ENCODE measurements around the gene SPP2.

The SPP2 gene

DNA sequence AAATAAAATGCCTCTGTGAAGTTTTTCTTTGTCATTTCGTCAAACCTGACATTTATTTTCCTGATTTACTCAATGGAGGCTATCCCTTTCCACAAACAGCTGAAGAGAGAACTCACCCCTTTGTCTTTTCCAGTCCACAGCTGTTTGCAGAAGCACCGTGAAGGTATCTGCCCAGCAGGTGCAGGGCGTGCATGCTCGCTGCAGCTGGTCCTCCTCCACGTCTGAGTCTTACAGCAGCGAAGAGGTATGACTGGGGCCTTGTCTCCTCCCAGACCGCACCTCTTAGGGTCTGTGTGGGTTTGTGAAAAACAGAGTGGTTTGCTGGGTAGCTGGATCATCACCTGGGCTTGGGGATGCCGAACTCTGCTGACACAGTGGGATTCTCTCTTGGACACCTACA, 9.7 kb downstream of the SPP2 start:
- Histone ChIP-seq H3K36me3 (replicated peaks) (no peaks in the 10 kb centered on the region), H3K27me3 (replicated peaks) (no peaks in the 10 kb centered on the region), H3K4me3 (ENCODE audit: low read depth, low read length) (no peak overlapping the region), H3K27ac (no peak overlapping the region)
- no peak for TF ChIP-seq CTCF (IDR thresholded peaks at IDR 0.05; ENCODE audit: low read depth, low read length, missing control alignments)
- in situ Hi-C loops (cut with HindIII; ENCODE audit: low pct_ligation_motif_present, low sequenced_read_pairs): no loop called here
- no peak for DNase-seq

DNA sequence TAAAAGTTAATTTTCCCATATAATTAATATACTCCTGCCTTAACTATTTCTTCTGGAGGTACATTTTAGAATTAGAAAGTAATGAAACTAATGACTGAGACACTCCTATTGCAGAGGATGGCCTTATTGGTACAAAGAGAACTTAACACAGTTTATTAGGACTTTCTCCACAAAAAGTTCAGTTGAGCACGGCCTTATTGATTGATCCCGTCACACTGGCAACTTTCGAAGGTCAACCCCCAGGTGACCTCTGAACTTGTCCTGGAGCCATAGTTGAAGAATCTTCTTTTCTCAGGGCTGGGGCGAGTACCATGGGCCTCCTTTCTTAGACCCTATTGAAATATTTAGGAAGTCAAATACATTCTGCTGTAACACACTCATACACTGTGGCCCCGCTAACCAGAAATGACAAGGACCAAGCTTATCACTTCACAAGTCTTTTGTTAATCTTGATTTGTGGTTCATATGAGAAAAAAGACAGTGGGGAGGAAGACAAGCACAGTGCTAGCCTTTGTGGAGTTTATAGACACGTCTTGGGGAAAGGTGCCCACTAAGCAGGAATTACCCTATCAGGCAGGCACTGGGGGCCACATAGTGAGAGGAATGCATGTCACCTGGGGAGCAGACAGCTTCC, 11.2 kb downstream of the SPP2 start:
- TF ChIP-seq CTCF (IDR thresholded peaks at IDR 0.05; ENCODE audit: low read depth, low read length, missing control alignments): no peak
- no peak overlapping the region for H3K4me3 ChIP-seq (ENCODE audit: low read depth, low read length)
- no peak for DNase-seq
- H3K27ac ChIP-seq: no peak overlapping the region
- in situ Hi-C loops (cut with HindIII; ENCODE audit: low pct_ligation_motif_present, low sequenced_read_pairs): no loop called here
- H3K36me3 ChIP-seq (replicated peaks): no peaks in the 10 kb centered on the region
- no peaks in the 10 kb centered on the region for H3K27me3 ChIP-seq (replicated peaks)

DNA sequence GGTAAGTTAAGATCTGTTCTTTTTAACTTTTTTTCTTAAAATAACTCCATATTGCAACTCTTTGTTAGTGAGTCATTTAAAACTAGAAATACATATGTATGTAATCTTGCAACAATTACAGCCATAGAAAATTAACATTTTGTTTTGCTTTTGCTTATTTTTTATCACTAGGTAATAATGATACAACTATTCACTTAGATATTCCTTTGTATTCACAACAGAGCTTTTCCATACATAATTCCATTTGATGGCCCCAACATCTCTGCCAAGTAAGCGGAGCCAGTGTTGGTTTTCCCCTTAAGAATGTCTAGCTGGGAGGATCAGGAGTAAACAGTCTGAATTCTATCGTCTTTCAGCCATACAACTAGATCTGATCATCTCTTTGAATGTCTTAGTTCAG, 16.1 kb downstream of the SPP2 start:
- Histone ChIP-seq H3K27ac (no peak overlapping the region), H3K36me3 (replicated peaks) (no peaks in the 10 kb centered on the region), H3K4me3 (ENCODE audit: low read depth, low read length) (no peak overlapping the region), H3K27me3 (replicated peaks) (no peaks in the 10 kb centered on the region)
- in situ Hi-C loops (cut with HindIII; ENCODE audit: low pct_ligation_motif_present, low sequenced_read_pairs): no loop called here
- TF ChIP-seq CTCF (IDR thresholded peaks at IDR 0.05; ENCODE audit: low read depth, low read length, missing control alignments): no peak
- no peak for DNase-seq

DNA sequence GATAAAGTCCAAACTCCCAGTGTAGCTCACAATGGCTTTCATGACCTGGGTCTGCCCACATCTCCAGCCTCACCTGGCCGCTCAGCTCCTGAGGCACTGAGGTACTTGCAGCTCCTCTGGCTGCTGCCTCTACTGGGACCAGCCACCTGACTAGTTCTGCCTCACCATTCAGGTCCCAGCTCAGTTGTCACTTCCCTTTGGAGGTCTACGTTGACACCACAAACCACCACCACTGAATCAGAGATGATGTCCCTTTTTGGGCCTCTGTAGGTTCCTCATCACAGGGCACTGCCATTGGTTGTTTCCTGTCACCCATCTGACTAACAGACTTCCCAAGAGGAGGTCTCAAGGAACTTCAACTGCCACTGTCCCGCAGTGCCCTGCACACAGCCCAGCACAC, 21.2 kb downstream of the SPP2 start:
- Histone ChIP-seq H3K36me3 (replicated peaks) (no peaks in the 10 kb centered on the region), H3K4me3 (ENCODE audit: low read depth, low read length) (no peak overlapping the region), H3K27me3 (replicated peaks) (peaks cover 3% of the 10 kb centered on the region), H3K27ac (no peak overlapping the region)
- TF ChIP-seq CTCF (IDR thresholded peaks at IDR 0.05; ENCODE audit: low read depth, low read length, missing control alignments): no peak
- DNase-seq: no peak
- in situ Hi-C loops (cut with HindIII; ENCODE audit: low pct_ligation_motif_present, low sequenced_read_pairs): no loop called here

GRCh38 chr2:234072454-234072853, 22.0 kb downstream of the SPP2 start:
- TF ChIP-seq CTCF (IDR thresholded peaks at IDR 0.05; ENCODE audit: low read depth, low read length, missing control alignments): no peak
- Histone ChIP-seq H3K36me3 (replicated peaks) (no peaks in the 10 kb centered on the region), H3K27me3 (replicated peaks) (peaks cover 3% of the 10 kb centered on the region), H3K4me3 (ENCODE audit: low read depth, low read length) (no peak overlapping the region), H3K27ac (no peak overlapping the region)
- no peak for DNase-seq
- in situ Hi-C loops (cut with HindIII; ENCODE audit: low pct_ligation_motif_present, low sequenced_read_pairs): no loop called here
